Loucy (cell line): Measurements from ENCODE around the gene MRPL45.
"Not testable (repeated sequence)": the region's sequence is repeated elsewhere in the genome, so short reads cannot be mapped to it uniquely, and the experiment has no call there.

Experiments
- EZH2phosphoT487 ChIP-seq: fragments of 200-600 bp; IDR thresholded peaks from 2 replicates; pipeline ENCODE4 v1.6.1; 2018; ENCODE audit warnings: antibody characterized with exemption, mild to moderate bottlenecking, moderate library complexity, borderline replicate concordance
- TF ChIP-seq, protein P1 (sequence below): fragments of 200-600 bp; sonication (generic); conservative IDR thresholded peaks from 2 replicates; pipeline ENCODE4 v1.5.1; 2014; ENCODE audit warnings: mild to moderate bottlenecking, antibody characterized with exemption, low read length

DNA sequence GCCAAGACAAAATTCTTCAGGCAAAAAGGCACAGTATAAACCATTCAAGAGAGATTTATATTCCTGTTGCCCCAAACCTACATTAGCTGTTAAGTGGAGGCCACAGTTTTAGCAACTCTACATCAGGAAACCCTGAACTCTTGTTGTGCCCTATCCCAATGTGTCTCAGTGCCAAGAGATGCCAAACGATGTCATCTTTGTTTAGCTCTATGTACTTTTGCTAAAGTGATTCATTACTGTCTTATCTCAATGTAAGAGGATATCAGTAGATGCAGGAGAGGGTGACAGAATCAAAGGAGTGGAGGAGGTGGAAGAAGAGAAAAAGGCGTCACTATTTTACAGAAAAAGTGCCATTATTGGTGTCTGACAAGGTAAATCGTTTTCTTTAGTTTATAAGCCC lies 28.8 kb upstream of the MRPL45 start:
- TF ChIP-seq, protein P1, sequence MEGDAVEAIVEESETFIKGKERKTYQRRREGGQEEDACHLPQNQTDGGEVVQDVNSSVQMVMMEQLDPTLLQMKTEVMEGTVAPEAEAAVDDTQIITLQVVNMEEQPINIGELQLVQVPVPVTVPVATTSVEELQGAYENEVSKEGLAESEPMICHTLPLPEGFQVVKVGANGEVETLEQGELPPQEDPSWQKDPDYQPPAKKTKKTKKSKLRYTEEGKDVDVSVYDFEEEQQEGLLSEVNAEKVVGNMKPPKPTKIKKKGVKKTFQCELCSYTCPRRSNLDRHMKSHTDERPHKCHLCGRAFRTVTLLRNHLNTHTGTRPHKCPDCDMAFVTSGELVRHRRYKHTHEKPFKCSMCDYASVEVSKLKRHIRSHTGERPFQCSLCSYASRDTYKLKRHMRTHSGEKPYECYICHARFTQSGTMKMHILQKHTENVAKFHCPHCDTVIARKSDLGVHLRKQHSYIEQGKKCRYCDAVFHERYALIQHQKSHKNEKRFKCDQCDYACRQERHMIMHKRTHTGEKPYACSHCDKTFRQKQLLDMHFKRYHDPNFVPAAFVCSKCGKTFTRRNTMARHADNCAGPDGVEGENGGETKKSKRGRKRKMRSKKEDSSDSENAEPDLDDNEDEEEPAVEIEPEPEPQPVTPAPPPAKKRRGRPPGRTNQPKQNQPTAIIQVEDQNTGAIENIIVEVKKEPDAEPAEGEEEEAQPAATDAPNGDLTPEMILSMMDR: not testable (repeated sequence)
- not testable (repeated sequence) for TF ChIP-seq EZH2phosphoT487
